Pons (tissue), 1 donor: ENCODE results near the gene DTYMK.

Experiments
- DNase-seq: peaks from one replicate; pipeline ENCODE4 v3.0.0-alpha.2; 2016; ENCODE audit warnings: low spot score

DTYMK gene

GRCh38 chr2:241706537-241706936 lies 19.9 kb upstream of the DTYMK start:
- no peak for DNase-seq

DNA sequence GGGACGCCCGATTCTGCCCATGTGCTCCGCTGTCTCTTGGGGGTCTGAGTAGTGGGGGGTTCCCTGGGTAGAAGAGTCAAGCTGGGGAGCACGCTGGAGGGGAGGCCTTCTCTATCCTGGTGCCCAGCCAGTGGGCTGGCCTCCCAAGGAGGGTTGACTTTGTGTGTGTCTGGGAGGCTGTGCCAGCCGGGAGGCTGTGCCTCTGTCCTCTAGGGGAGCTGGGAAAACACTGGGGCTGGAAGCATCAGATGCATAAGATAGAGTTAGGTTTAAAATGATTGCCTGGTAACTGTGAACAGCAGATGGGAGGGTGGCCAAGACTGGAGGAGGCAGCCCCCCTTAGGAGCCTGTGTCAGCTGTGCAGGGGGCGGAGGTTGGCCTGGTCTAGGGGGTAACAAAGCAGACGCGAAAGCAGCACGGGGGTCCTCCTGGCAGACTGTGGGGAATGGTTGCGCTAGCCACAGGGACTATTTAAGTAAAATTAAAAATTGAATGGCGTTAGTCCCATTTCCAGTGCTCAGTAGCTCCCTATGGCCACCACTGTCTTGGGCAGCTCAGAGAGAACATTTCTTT lies 16.5 kb upstream of the DTYMK start:
- DNase-seq = peak; percentile 36

DNA sequence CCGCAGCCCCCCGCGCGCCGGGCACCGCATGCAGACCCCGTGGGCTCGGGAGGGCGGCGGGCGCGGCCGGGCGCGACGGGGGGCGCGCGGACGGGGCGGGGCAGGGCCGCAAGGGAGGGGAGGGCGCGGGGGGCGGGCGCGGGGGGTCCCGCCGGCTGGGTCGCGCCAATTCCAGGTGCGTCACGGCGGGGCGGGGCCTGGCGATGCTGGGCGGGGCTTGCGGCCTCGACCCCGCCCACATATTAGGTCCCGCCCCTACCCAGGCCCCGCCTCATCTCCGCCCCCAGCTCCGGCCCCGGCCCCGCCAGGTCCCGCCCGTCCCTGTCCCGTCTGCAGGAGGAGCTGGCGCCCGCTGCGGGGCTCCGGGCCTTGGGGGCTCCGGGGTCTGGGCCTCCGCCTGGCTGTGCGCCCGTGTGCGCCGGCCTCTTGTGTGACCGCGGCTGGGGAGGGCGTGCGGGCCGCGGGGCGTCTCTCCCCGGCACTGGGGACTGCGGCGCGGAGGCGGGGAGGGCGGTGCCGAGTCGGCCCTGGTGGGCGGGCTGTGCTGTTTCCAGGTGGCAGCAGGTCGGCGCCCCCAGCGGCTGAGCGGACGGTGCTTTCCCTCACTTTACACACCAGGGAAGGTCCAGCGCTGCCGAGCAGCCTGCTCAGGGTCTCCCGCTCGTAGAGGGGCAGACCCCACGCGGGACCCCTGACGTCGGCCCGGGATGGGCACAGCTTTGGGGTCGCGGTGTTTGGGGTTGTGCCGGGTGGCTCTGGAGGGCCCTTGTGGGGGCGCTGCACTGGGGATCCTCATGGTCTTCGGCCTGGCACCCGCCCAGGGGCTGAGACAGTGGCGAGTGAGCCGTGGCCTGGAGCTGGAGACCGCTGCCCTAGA lies 15.8 kb upstream of the DTYMK start:
- peak; percentile 76 for DNase-seq

- peak; percentile 80 for DNase-seq
These were observed 15.0 kb upstream of the DTYMK start, which contains the start of gene ING5 for GRCh38 chr2:241701399-241702154. Gene ING5 (plus strand): TSS chr2:241702039. CDS start chr2:241702066, 27 bp downstream.

DNA sequence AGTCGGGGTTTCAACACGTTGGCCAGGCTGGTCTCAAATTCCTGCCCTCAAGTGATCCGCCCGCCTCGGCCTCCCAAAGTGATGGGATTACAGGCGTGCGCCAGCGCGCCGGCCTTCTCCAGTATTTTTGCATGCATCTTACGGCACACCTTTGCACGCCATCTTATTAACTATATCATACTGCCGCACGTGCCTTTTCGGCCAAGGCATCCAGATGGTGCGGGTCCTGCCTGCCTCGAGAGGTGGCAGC lies 14.5 kb upstream of the DTYMK start:
- no peak for DNase-seq

DNA sequence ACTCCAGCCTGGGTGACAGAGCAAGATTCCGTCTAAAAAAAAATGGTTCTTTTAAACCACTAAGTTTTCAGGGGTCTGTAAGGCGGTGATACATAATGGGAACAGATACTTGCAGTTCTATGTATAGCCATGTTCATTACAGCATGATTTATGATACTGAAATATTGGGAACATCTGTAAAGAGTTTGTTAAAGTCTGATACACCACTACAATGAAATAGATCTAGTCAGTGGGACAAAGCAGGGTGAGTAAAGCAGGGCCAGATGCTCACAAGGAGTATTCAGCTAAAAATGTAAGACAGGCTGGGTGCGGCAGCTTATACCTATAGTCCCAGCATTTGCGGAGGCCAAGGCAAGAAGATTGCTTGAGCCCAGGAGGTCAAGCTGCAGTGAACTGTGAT lies 9.0 kb upstream of the DTYMK start:
- no peak for DNase-seq

DNA sequence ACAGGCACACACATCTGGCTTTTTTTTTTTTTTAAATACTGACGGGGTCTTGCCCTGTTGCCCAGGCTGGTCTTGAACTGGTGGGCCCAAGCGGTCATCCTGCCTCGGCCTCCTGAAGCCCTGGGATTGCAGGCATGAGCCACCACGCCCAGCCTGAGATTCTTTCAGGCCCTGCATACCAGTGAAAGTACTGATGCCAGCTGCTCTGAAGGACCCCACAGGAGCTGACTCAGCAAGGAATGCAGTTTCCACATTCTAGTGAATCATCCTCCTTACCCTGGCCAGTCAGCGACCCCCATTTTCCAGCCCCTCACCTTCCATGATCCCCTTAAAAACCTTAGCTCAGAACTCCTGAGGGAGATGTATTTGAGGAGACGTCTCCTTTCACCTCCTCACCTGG lies 5.8 kb upstream of the DTYMK start:
- no peak for DNase-seq

DNA sequence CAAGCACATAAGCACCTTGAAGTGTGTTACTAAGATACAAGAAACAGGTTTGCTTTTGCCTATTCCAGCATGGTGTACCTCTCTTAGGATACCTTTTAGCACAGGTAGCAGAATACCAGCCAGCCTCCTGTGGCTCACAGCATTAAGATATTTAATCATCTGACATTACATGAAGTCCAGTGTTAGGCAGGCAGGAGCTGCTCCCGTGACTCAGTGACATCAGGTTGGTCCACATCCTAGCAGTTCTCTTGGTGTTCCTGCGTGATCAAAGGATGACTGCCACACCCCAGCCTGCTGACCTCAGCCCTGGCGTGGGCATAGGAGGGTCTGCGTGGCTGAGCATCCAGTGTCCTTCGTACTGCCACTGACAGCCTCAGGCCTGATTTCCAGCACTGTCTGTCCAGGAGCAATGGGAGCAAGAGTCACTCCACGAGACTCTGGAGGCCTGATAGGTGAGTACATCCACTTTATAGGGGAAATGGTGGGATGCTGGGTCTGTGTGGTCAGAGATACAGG lies 3.6 kb upstream of the DTYMK start:
- DNase-seq = no peak

- DNase-seq = no peak
These were observed 2.7 kb upstream of the DTYMK start for GRCh38 chr2:241689306-241689705.

- no peak for DNase-seq
These were observed 328 bp downstream of the DTYMK start for GRCh38 chr2:241686324-241686649.

GRCh38 chr2:241680827-241681599 lies 5.6 kb downstream of the DTYMK start:
- DNase-seq = no peak

GRCh38 chr2:241680044-241680443 lies 6.6 kb downstream of the DTYMK start:
- no peak for DNase-seq

- DNase-seq = no peak
These were observed 7.7 kb downstream of the DTYMK start for GRCh38 chr2:241678784-241679540.

DNA sequence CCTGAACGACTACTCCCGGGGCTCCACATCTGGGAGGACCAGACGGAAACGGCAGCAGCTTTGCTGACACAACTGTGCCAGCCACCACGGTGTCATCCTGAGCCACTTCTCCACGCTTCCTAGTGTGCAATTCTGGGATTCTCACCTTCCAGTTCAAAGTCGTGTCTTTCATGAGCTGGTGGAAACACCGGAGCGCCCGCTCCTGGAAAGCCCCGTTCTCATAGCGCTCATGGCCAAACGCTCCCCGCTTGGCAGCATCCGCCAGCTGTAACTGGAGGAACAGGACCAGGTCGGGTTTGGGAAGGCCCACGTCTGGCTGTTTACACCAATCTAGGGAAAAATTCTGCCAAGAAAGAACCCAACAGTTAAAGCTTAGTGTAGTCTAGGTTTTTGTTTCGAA lies 8.3 kb downstream of the DTYMK start:
- no peak for DNase-seq

DNA sequence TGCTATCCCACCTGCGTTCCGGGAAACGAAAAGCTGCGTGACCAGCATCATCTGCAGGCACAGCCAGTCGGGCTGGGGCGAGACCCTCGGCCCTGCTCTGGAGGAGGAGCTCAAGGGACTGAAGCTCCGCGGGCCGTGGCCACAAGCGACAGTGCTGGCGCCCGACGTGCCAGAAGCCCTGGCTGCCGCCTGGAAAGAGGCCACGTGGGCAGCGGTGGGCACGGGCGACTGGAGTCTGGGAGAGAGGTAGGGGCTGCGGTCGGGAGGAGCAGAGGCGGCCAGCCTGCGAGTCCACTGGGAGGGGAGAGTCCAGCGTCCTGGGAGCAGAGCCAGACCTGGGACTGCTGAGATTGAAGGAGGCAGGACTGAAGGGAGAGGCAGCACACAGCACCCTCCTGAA lies 9.2 kb downstream of the DTYMK start:
- DNase-seq = no peak

- DNase-seq = no peak
These were observed 9.9 kb downstream of the DTYMK start for GRCh38 chr2:241676665-241677064.

- no peak for DNase-seq
These were observed 10.7 kb downstream of the DTYMK start for GRCh38 chr2:241675885-241676284.

DNA sequence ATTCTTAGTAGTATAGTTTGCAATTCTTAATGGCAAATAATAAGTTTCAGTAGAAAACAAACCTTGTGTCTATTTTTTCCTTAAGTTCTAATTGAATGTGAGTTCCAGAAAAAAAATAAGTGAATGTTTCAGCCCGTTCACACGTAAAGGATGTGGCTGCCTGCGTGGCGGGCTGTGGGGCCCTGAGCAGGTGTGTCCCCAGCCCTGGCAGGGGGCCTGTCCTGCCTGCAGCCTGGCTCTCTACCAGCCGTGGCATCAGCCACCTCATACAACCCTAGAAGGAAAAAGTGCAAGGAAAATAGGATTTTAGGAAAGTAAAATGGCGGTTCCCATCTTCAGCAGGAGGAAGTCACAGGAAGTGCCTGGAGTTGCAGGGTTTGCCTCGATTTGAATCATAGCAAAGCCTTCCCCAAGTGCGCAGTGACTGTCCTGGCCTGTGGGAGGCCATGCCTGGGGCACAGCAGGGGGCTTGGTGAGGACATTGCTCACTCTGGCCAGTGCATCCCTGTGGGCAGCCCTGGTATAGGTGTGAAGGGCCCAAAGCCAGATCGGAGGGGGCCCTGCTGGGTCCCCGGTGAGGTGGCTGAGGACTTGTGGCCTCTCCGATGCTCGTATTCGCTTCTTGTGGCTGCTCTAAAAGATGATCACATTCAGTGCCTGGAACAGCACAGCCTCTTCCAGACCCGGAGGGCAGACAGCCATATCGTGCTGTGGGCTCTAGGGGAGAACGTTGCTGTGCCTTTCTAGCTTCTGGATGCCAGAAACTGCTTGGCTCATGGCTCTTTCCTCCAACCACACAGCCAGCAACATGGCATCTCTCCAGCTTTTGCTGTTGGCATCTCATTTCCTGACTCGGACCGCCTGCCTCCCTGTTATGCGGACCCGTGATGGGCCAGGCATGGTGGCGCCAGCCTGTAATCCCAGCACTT lies 12.6 kb downstream of the DTYMK start:
- DNase-seq = peak; percentile 35

DNA sequence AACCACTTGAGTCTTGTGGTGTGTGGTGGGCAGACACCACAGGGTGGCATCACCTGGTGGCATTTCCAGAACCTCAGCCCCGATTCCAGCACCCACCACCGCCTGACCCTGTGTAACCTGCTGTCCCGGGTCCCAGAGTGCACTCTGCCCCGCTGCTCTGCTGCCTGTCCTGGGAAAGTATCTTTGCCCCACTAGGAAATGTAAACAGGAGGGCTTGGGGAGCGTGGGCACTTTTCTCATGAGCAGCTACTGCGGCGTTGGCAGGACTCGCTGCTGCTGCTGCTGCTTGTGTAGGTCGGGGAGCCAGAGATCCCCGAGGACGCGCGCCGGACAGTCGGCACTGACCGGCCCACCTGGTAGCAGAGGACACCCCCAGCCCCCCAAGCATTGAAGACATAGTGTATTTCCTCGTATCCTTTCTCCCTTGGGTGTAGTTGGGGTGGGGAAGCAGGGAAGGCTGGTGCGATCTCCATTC lies 13.4 kb downstream of the DTYMK start:
- no peak for DNase-seq
